Measurements from ENCODE around the gene P2RY14. TPM values are rescaled to one million over a fixed set of nuclear protein-coding genes. Genes with fewer than 3 reads are reported as not detected.

The P2RY14 gene
- total RNA-seq, 4 donors from 2014 or later: 1.8 to 9.5 (median 2.5) TPM

GRCh38 chr3:151224268-151224866 is 54.0 kb downstream of the P2RY14 start:
- no peak overlapping the region for H3K4me3 ChIP-seq (replicated peaks in 1 of 3)
- intact Hi-C loops (cut with DNase I): no loop called here
- H3K27me3 ChIP-seq: no peaks in the 10 kb centered on the region
- WGBS, 2 donors: 90 to 93% methylated on average over 4 of the region's 4 CpGs
- TF ChIP-seq CTCF (IDR thresholded peaks at IDR 0.05) (no peak), POLR2A (IDR thresholded peaks at IDR 0.05) (no peak)
- peaks cover 7 to 12% of the 10 kb centered on the region in 2 donors for H3K4me1 ChIP-seq
- H3K27ac ChIP-seq: no peak overlapping the region
- no peaks in the 10 kb centered on the region for H3K36me3 ChIP-seq
- H3K9me3 ChIP-seq: no peaks in the 10 kb centered on the region
- DNase-seq: no peak

GRCh38 chr3:151219056-151219455 is 59.3 kb downstream of the P2RY14 start:
- TF ChIP-seq CTCF (IDR thresholded peaks at IDR 0.05) (no peak), POLR2A (IDR thresholded peaks at IDR 0.05) (no peak)
- no peak overlapping the region for H3K4me3 ChIP-seq (replicated peaks in 1 of 3)
- H3K9me3 ChIP-seq: no peaks in the 10 kb centered on the region
- no peaks in the 10 kb centered on the region for H3K27me3 ChIP-seq
- H3K4me1 ChIP-seq: no peaks in the 10 kb centered on the region
- intact Hi-C loops (cut with DNase I): no loop called here
- H3K36me3 ChIP-seq: no peaks in the 10 kb centered on the region
- H3K27ac ChIP-seq: no peak overlapping the region
- 68 to 84% methylated on average over 1 of the region's 1 CpG for WGBS, 2 donors
- no peak for DNase-seq

- no peaks in the 10 kb centered on the region for H3K36me3 ChIP-seq
- TF ChIP-seq CTCF (IDR thresholded peaks at IDR 0.05) (no peak), POLR2A (IDR thresholded peaks at IDR 0.05) (no peak)
- H3K27ac ChIP-seq: no peak overlapping the region
- H3K9me3 ChIP-seq: no peaks in the 10 kb centered on the region
- WGBS, 2 donors: 70 to 74% methylated on average over 1 of the region's 1 CpG
- no peaks in the 10 kb centered on the region for H3K4me1 ChIP-seq
- DNase-seq: no peak
- intact Hi-C loops (cut with DNase I): no loop called here
- H3K27me3 ChIP-seq: no peaks in the 10 kb centered on the region
- no peak overlapping the region for H3K4me3 ChIP-seq (replicated peaks in 1 of 3)
Measured at GRCh38 chr3:151218136-151218535, 60.2 kb downstream of the P2RY14 start.

- Histone ChIP-seq H3K27ac (no peak overlapping the region), H3K4me1 (no peaks in the 10 kb centered on the region), H3K36me3 (no peaks in the 10 kb centered on the region), H3K9me3 (no peaks in the 10 kb centered on the region), H3K27me3 (no peaks in the 10 kb centered on the region), H3K4me3 (replicated peaks in 1 of 3) (no peak overlapping the region)
- intact Hi-C loops (cut with DNase I): no loop called here
- TF ChIP-seq CTCF (IDR thresholded peaks at IDR 0.05) (no peak), POLR2A (IDR thresholded peaks at IDR 0.05) (no peak)
- WGBS, 2 donors: 86 to 91% methylated on average over 3 of the region's 3 CpGs
- DNase-seq: no peak
Measured at GRCh38 chr3:151216641-151217607, 61.4 kb downstream of the P2RY14 start.

GRCh38 chr3:151214459-151214858 is 63.9 kb downstream of the P2RY14 start:
- no peaks in the 10 kb centered on the region for H3K36me3 ChIP-seq
- intact Hi-C loops (cut with DNase I): no loop called here
- WGBS, 2 donors: 61 to 78% methylated on average over 1 of the region's 1 CpG
- H3K9me3 ChIP-seq: no peaks in the 10 kb centered on the region
- H3K4me3 ChIP-seq (replicated peaks in 1 of 3): no peak overlapping the region
- DNase-seq: no peak
- no peaks in the 10 kb centered on the region for H3K4me1 ChIP-seq
- TF ChIP-seq POLR2A (IDR thresholded peaks at IDR 0.05) (no peak), CTCF (IDR thresholded peaks at IDR 0.05) (no peak)
- no peak overlapping the region for H3K27ac ChIP-seq
- H3K27me3 ChIP-seq: no peaks in the 10 kb centered on the region
